Measurements from ENCODE around the gene STX10.

GRCh38 chr19:13190781-13191540, 40.8 kb upstream of the STX10 start:
- TF ChIP-seq CTCF (IDR thresholded peaks at IDR 0.05) (no peak), EP300 (IDR thresholded peaks at IDR 0.05) (no peak)
